A673 (cell line): ENCODE results near the gene LDLRAD3. TPM values are rescaled to one million over a fixed set of nuclear protein-coding genes. Genes with fewer than 3 reads are reported as not detected.
A peak's percentile ranks its signal among the peaks of the same experiment; 100 is the strongest.

Source experiments
- BruUV-seq: library from RNA; stranded (reverse); fragments of 400-500 nt; replicated peaks from 2 replicates; lab custom pipeline; 2021; lab: Mats Ljungman, UMichigan
- CTCF ChIA-PET: fragments of 300-600 bp; sonication (Branson Sonifier 250); formaldehyde crosslinking; loops from one replicate; lab custom pipeline; 2022; ENCODE audit warnings: antibody characterized with exemption; lab: Charles Lee
- POLR2A ChIA-PET: fragments of 300-600 bp; sonication (Branson Sonifier 250); formaldehyde crosslinking; loops from one replicate; lab custom pipeline; 2022; ENCODE audit warnings: antibody characterized with exemption; ENCODE audit not compliant: low non-redundant PET; lab: Charles Lee
- DNase-seq: peaks from one replicate; pipeline ENCODE4 v3.0.0-alpha.2; 2015; ENCODE audit warnings: low spot score
- H3K27ac ChIP-seq: fragments of 200-600 bp; sonication (generic); 2 replicates; pipeline ENCODE4 v1.5.1; 2016; ENCODE audit warnings: mixed run types, low read depth, mild to moderate bottlenecking, mixed read lengths, antibody characterized with exemption, low read length; ENCODE audit not compliant: poor library complexity, severe bottlenecking
- H3K27me3 ChIP-seq: fragments of 200-600 bp; sonication (generic); replicated peaks from 2 replicates; pipeline ENCODE4 v1.6.1; 2017; ENCODE audit warnings: mixed run types, low read depth, mild to moderate bottlenecking, mixed read lengths, antibody characterized with exemption, low read length; ENCODE audit not compliant: insufficient read depth, poor library complexity
- H3K36me3 ChIP-seq: fragments of 200-600 bp; sonication (generic); 2 replicates; pipeline ENCODE4 v1.6.1; 2016; ENCODE audit warnings: mixed run types, mild to moderate bottlenecking, mixed read lengths, antibody characterized with exemption, low read length; ENCODE audit not compliant: insufficient read depth, poor library complexity, severe bottlenecking
- H3K4me1 ChIP-seq: fragments of 200-600 bp; sonication (generic); 2 replicates; pipeline ENCODE4 v1.6.1; 2017; ENCODE audit warnings: mixed run types, mild to moderate bottlenecking, mixed read lengths, antibody characterized with exemption, low read length; ENCODE audit not compliant: insufficient read depth, poor library complexity, severe bottlenecking
- H3K4me3 ChIP-seq: fragments of 200-600 bp; sonication (generic); 2 replicates; pipeline ENCODE4 v1.5.1; 2016; ENCODE audit warnings: low read depth, mixed run types, mild to moderate bottlenecking, mixed read lengths, low read length; ENCODE audit not compliant: poor library complexity, severe bottlenecking
- H3K9me3 ChIP-seq: fragments of 200-600 bp; sonication (generic); 2 replicates; pipeline ENCODE4 v1.6.1; 2016; ENCODE audit warnings: mixed run types, low read depth, mild to moderate bottlenecking, mixed read lengths, antibody characterized with exemption, low read length; ENCODE audit not compliant: poor library complexity, severe bottlenecking
- EZH2 ChIP-seq: fragments of 200-600 bp; sonication (generic); IDR thresholded peaks from 2 replicates; pipeline ENCODE4 v1.6.1; 2017; ENCODE audit warnings: borderline replicate concordance, low read depth, mild to moderate bottlenecking, mixed read lengths, antibody characterized with exemption, low read length; ENCODE audit not compliant: poor library complexity, severe bottlenecking
- intact Hi-C: fragments of 100-400 bp; cut with micrococcal nuclease; formaldehyde crosslinking; loops from one replicate; pipeline ENCODE4 v1.10.0; 2022; ENCODE audit not compliant: unreplicated experiment
- total RNA-seq: library from RNA; stranded (reverse); gene quantifications from 2 replicates; pipeline ENCODE4 v1.2.3, GENCODE V29; 2021
- TF ChIP-seq, protein P1 (sequence below): fragments of 300-800, 200-600 bp; sonication (generic); conservative IDR thresholded peaks from 2 replicates; pipeline ENCODE4 v1.5.1; 2017; ENCODE audit warnings: low read depth, mild to moderate bottlenecking, antibody characterized with exemption, low read length, moderate library complexity, mixed read lengths

Gene LDLRAD3
- total RNA-seq, 1 experiment from 2014 or later, result 13.1 TPM

DNA sequence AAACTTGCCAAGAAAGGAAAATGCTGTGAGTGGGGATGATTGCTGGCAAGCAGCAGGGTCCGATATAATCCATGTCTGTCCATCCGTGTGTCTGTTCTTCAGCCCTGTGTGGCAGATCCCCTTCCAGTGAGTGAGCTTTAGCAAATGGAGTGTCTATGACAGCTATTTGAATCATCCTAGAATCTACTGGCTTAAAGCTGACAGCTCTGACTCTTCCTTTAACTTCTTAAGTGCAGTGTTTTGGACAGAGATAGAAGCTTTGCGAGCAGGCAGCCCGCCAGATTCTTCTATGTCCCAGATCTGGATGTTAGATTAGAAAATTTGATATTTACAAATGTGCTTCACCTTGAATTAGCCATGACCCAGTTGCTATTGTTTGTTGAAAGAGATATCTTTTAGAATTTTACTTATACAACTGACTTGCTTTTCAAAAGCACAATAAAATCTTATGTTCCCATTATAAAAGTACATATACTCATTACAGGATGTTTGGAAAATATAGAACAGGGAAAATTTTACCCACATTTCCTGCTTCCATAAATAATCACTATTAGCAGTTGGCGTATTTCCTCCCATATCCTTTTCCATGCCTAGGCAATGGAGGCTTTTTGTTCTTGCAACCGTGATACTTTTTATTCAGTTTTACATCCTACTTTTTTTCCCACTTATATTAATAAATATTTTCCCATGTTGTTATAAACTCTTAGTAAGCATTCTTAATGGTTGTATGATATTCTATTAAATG, 220.8 kb downstream of the LDLRAD3 start:
- H3K27me3 ChIP-seq, result no peaks in the 10 kb centered on the region
- TF ChIP-seq, protein P1, sequence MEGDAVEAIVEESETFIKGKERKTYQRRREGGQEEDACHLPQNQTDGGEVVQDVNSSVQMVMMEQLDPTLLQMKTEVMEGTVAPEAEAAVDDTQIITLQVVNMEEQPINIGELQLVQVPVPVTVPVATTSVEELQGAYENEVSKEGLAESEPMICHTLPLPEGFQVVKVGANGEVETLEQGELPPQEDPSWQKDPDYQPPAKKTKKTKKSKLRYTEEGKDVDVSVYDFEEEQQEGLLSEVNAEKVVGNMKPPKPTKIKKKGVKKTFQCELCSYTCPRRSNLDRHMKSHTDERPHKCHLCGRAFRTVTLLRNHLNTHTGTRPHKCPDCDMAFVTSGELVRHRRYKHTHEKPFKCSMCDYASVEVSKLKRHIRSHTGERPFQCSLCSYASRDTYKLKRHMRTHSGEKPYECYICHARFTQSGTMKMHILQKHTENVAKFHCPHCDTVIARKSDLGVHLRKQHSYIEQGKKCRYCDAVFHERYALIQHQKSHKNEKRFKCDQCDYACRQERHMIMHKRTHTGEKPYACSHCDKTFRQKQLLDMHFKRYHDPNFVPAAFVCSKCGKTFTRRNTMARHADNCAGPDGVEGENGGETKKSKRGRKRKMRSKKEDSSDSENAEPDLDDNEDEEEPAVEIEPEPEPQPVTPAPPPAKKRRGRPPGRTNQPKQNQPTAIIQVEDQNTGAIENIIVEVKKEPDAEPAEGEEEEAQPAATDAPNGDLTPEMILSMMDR, result no peak
- no peak for TF ChIP-seq EZH2
- ChIA-PET POLR2A (no interaction called here), CTCF (interaction anchor here (1.5 kb wide), 1 partner anchor 343 kb away, joined by 7 read pairs; no protein-coding TSS in a partner anchor)
- H3K36me3 ChIP-seq, result no peaks in the 10 kb centered on the region
- intact Hi-C loops, result no loop called here
- no peak overlapping the region for H3K4me3 ChIP-seq
- peak; percentile 74 for DNase-seq
- no peaks in the 10 kb centered on the region for H3K9me3 ChIP-seq
- no peak overlapping the region for H3K27ac ChIP-seq
- H3K4me1 ChIP-seq, result peaks cover 53% of the 10 kb centered on the region
- BruUV-seq, result no TSS peak

DNA sequence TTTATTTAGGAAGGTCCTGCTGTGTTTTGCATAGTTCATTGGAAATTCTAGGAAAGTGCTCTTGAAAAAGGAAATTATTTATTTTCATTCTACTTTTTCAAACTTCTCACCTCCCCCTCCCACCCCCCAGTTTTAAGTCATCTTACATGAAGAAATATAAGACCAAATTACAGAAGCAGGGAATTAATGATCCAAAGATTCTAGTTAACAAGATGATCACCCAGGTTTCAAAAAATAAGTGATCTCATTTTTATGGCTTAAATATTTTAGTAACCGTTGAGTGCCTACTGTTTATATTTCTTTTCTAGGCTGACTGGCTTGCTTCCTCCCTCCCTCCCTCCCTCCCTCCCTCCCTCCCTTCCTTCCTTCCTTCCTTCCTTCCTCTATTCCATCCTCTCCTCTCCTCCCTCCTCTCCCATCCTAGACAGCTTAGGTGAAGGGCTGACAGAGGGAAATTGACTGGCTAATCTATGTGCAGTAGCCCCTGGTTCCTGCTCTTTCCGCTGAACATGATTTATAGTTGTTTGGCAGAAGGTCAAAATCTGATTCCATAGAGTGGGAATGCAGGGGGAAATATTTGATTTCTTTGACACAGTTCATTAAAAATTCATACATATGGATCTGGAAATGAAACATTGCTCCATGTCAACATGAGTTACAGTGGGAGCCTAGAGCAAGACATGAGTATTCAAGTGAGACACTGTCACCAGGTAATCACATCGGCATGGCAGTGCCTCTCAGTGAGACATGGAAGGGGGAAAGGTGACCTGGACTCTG, 221.9 kb downstream of the LDLRAD3 start:
- H3K4me1 ChIP-seq, result peaks cover 53% of the 10 kb centered on the region
- TF ChIP-seq, protein P1, result no peak
- TF ChIP-seq EZH2, result no peak
- H3K9me3 ChIP-seq, result no peaks in the 10 kb centered on the region
- H3K4me3 ChIP-seq, result no peak overlapping the region
- ChIA-PET CTCF (interaction anchor here (1.5 kb wide), 1 partner anchor 344 kb away, joined by 7 read pairs; no protein-coding TSS in a partner anchor), POLR2A (interaction anchor here (0.7 kb wide), 1 partner anchor 131 kb away, joined by 4 read pairs; no protein-coding TSS in a partner anchor)
- no peaks in the 10 kb centered on the region for H3K27me3 ChIP-seq
- H3K36me3 ChIP-seq, result no peaks in the 10 kb centered on the region
- BruUV-seq, result no TSS peak
- peak; percentile 82 for DNase-seq
- H3K27ac ChIP-seq, result no peak overlapping the region
- intact Hi-C loops, result no loop called here

DNA sequence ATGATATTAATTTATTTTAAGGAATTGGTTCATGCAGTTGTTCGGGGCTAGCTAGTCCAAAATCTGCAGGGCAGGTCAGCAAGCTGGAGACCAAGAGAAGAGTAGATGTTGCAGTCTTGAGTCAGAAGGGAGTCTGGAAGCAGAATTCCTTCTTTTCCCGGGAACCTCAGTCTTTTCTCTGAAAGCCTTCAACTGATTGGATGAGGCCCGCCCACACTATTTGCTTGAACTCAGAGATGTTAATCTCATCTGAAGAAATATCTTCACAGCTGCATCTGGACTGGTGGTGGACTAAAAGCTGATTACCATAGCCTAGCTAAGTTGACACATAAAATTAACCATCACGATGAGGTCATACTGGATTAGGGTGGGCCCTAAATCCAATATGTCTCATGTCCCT, 223.2 kb downstream of the LDLRAD3 start:
- POLR2A ChIA-PET, result no interaction called here
- TF ChIP-seq, protein P1, result no peak
- TF ChIP-seq EZH2, result no peak

More for the DNA sequence above, 223.2 kb downstream of the LDLRAD3 start:
- CTCF ChIA-PET, result interaction anchor here (0.7 kb wide), 1 partner anchor 345 kb away, joined by 3 read pairs; no protein-coding TSS in a partner anchor
- H3K4me3 ChIP-seq, result no peak overlapping the region
- intact Hi-C loops, result no loop called here
- no peak for DNase-seq
- no TSS peak for BruUV-seq
- H3K27ac ChIP-seq, result no peak overlapping the region
- peaks cover 47% of the 10 kb centered on the region for H3K4me1 ChIP-seq
- H3K9me3 ChIP-seq, result peaks cover 5% of the 10 kb centered on the region
- no peaks in the 10 kb centered on the region for H3K36me3 ChIP-seq
- H3K27me3 ChIP-seq, result no peaks in the 10 kb centered on the region
